Kidney (tissue), 14 donors: ENCODE results near the gene AFF3. TPM values are rescaled to one million over a fixed set of nuclear protein-coding genes. Genes with fewer than 3 reads are reported as not detected.

ENCODE experiments used
- DNase-seq, 5 donors: peaks; one replicate each; pipeline ENCODE4 v3.0.0-alpha.2; 2013 to 2020
- FAIRE-seq: peaks from 2 replicates; lab custom pipeline; 2012; peaks lifted over from hg19 to GRCh38; lab: Jason Lieb, UNC
- H3K27ac ChIP-seq, 2 donors: one replicate each; pipeline ENCODE4 v1.7.0; 2013; ENCODE audit warnings: low read depth in 2 of 2, low read length in 2 of 2, inconsistent platforms in 1 of 2
- H3K27me3 ChIP-seq: one replicate; pipeline ENCODE4 v1.7.1; 2013; ENCODE audit warnings: low read length, inconsistent platforms; ENCODE audit not compliant: control insufficient read depth, insufficient read depth
- H3K36me3 ChIP-seq, 3 donors: one replicate each; pipeline versions ENCODE4 v1.7.0 to v1.7.1; 2013; ENCODE audit warnings: low read length in 3 of 3, control low read depth in 1 of 3, inconsistent platforms in 1 of 3; ENCODE audit not compliant: insufficient read depth in 3 of 3, control insufficient read depth in 2 of 3
- H3K4me1 ChIP-seq, 3 donors: one replicate each; pipeline versions ENCODE4 v1.7.0 to v1.7.1; 2013; ENCODE audit warnings: low read length in 3 of 3, inconsistent platforms in 1 of 3, low read depth in 1 of 3; ENCODE audit not compliant: control insufficient read depth in 2 of 3, insufficient read depth in 2 of 3
- H3K4me3 ChIP-seq, 3 donors: one replicate each; pipeline versions ENCODE4 v1.7.0 to v1.8.1; 2013; ENCODE audit warnings: low read length in 3 of 3, control low read depth in 1 of 3, inconsistent platforms in 1 of 3
- H3K9ac ChIP-seq, 3 donors: one replicate each; pipeline versions ENCODE4 v1.7.0 to v1.7.1; 2013; ENCODE audit warnings: low read length in 3 of 3, control low read depth in 1 of 3, inconsistent platforms in 1 of 3
- H3K9me3 ChIP-seq, 3 donors: one replicate each; pipeline versions ENCODE4 v1.7.0 to v1.7.1; 2013; ENCODE audit warnings: low read length in 3 of 3, control low read depth in 1 of 3, inconsistent platforms in 1 of 3; ENCODE audit not compliant: control insufficient read depth in 2 of 3, insufficient read depth in 1 of 3
- CTCF ChIP-seq: IDR thresholded peaks from 3 replicates; pipeline ENCODE4 v1.5.1; 2012; ENCODE audit warnings: mild to moderate bottlenecking, moderate library complexity, borderline replicate concordance; ENCODE audit not compliant: insufficient read depth; ENCODE audit errors: extremely low read depth
- intact Hi-C: fragments of 100-400 bp; cut with DNase I; formaldehyde crosslinking; loops from one replicate; pipeline ENCODE4 v1.11.1; 2022
- polyA plus RNA-seq: library from polyadenylated mRNA; stranded (reverse); fragments of 350-450 nt; fragmentation: Illumina TruSeq; extraction: RNeasy Lipid Tissue Mini Kit (QIAGEN cat#74804); gene quantifications from one replicate; pipeline ENCODE4 v1.2.3, GENCODE V29; 2014; ENCODE audit warnings: low read depth, low replicate concordance; ENCODE audit not compliant: insufficient read depth
- total RNA-seq: library from RNA; stranded (reverse); fragmentation: NEBNext Ultra II Directional; extraction: Animal tissue kit (Norgen Biotek cat#: 25700); gene quantifications from one replicate; pipeline ENCODE4 v1.2.1, GENCODE V29; 2021
- donor health status: control.
- donor health status: control.
- donor health status: control.
- donor health status: control.
- donor health status: control.
- donor health status: DM: yes; HTN: yes; CAD: no.
- donor health status: Normal renal cell carcinoma (clear cell type).

AFF3 gene
- total and polyA plus RNA-seq, 2 donors from 2014 or later = 0.65 to 11.0 TPM

GRCh38 chr2:100186126-100186525, 43.7 kb upstream of the AFF3 start:
- Histone ChIP-seq H3K4me3 (no peak overlapping the region), H3K9me3 (no peaks in the 10 kb centered on the region), H3K36me3 (no peaks in the 10 kb centered on the region), H3K9ac (no peak overlapping the region), H3K27me3 (no peaks in the 10 kb centered on the region), H3K4me1 (no peaks in the 10 kb centered on the region), H3K27ac (no peak overlapping the region)
- no peak for TF ChIP-seq CTCF
- intact Hi-C loops = no loop called here
- FAIRE-seq = no peak
- no peak for DNase-seq

- no peaks in the 10 kb centered on the region for H3K36me3 ChIP-seq
- TF ChIP-seq CTCF = no peak
- H3K4me1 ChIP-seq = no peaks in the 10 kb centered on the region
- FAIRE-seq (no peak), DNase-seq (no peak)
- H3K9ac ChIP-seq = no peak overlapping the region
- no peaks in the 10 kb centered on the region for H3K9me3 ChIP-seq
- H3K27me3 ChIP-seq = no peaks in the 10 kb centered on the region
- intact Hi-C loops = no loop called here
- no peak overlapping the region for H3K27ac ChIP-seq
- no peak overlapping the region for H3K4me3 ChIP-seq
These were observed 43.1 kb upstream of the AFF3 start for GRCh38 chr2:100185516-100185915.

GRCh38 chr2:100185105-100185504, 42.7 kb upstream of the AFF3 start:
- DNase-seq (no peak), FAIRE-seq (no peak)
- H3K27me3 ChIP-seq = no peaks in the 10 kb centered on the region
- H3K9ac ChIP-seq = no peak overlapping the region
- H3K36me3 ChIP-seq = no peaks in the 10 kb centered on the region
- no peaks in the 10 kb centered on the region for H3K4me1 ChIP-seq
- no peaks in the 10 kb centered on the region for H3K9me3 ChIP-seq
- no peak for TF ChIP-seq CTCF
- intact Hi-C loops = no loop called here
- no peak overlapping the region for H3K4me3 ChIP-seq
- H3K27ac ChIP-seq = no peak overlapping the region

- H3K9me3 ChIP-seq = no peaks in the 10 kb centered on the region
- H3K27me3 ChIP-seq = no peaks in the 10 kb centered on the region
- no peak overlapping the region for H3K4me3 ChIP-seq
- no peak overlapping the region for H3K9ac ChIP-seq
- H3K36me3 ChIP-seq = no peaks in the 10 kb centered on the region
- intact Hi-C loops = no loop called here
- DNase-seq = no peak
- no peaks in the 10 kb centered on the region for H3K4me1 ChIP-seq
- H3K27ac ChIP-seq = no peak overlapping the region
- FAIRE-seq = no peak
- TF ChIP-seq CTCF = no peak
These were observed 41.8 kb upstream of the AFF3 start for GRCh38 chr2:100184055-100184737.
